ENCODE results near the gene KCNK13. TPM values are rescaled to one million over a fixed set of nuclear protein-coding genes. Genes with fewer than 3 reads are reported as not detected.
"Not testable (repeated sequence)": the region's sequence is repeated elsewhere in the genome, so short reads cannot be mapped to it uniquely, and the experiment has no call there.

Gene KCNK13
- total RNA-seq, 1 donor from 2014 or later: 0.62 TPM

DNA sequence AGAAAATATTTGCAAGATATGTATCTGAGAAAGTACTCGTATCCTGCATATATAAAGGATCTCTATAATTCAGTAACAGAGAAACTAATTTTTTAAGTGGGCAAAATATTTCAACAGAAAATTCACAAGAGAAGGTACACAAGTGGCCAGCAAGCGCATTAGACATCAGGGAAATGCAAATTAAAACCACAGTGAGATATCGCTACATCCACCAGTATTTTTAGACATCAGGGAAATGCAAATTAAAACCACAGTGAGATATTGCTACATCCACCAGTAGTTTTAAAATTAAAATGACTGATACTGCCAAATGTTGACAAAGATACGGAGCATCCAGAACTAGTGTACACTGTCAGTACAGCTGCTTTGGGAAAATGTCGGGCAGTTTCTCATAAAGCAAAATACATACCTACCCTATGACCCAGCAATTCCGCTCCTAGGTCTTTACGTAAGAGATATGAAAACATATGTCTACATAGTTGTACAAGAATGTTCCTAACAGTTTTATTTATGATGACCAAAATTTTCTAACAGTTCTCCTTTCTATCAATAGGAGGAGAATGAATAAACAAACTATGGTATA lies 2.8 kb upstream of the KCNK13 start:
- no peak for DNase-seq (ENCODE audit: low spot score)
- intact Hi-C loops (cut with DNase I): loop anchor here (10.0 kb wide), 1 partner anchor 84 kb away; no protein-coding TSS in a partner anchor

DNA sequence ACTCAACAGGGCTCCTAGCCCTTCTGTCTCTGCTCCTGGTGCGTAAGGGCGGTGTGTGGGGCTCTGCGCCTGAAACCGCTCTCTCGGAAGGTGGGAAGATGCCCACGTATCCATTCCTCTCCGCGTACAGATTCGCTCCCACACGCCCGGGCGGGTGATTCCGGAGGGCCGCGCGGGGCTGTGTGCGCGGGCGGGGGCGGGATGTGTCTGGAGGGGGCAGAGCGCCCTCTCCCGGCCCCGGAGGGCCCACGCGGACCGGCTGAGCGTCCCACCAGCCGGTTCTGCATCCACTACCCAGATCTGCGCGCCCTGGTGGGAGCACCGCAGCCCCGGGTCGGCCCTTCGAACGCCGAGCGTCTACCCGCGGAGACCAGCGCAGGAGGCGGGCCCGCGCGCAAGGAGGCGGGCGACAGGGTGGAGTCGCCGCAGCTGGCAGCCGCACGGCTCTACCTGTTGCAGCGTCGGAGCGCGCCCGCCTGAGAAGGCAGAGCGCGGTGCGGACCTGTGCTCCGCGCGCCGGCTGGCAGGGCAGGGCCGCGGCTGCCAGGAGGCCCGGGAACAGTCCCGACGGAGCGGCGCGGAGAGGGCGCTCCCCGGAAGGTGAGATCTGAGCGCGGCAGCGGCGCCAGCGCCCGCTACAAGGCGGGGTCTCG lies 1.4 kb upstream of the KCNK13 start:
- intact Hi-C loops (cut with DNase I): no loop called here

DNA sequence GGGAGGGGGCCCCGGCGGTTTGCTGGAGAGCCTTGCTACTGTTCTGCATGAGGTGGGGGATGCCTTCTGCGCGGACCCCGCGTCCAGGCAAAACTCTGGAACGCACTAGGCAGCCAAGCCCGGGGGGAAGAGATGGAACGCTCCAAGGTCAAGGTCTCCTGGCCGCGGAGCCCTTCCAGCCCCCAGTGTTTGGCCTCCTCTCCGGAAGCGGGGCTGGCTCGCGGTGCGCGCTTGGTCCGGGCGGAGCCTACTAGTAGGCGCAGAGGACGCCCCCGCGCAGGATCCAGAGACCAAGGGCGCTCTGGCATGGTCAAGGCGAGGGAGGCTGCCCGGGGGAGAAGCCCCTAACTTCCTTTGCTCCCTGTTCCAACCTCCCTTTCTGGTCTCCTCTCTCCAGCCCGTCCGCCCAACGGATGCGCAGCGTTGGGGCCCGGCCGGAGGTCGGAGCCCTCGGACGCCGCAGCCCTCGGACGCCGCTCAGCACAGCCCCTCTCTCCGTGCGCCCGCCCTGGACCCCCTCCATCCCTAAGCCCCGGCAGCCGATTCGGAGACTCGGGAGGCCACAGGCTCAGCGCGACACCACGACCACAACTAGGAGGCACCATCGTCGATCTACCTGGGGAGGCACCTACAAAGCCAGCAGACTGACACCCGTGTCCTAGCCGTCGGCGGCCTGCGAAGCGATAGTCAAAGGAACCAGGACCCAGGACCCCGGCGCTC lies 669 bp upstream of the KCNK13 start:
- no peak for DNase-seq (ENCODE audit: low spot score)

More for the DNA sequence above, 1.4 kb upstream of the KCNK13 start:
- DNase-seq (ENCODE audit: low spot score): no peak

DNA sequence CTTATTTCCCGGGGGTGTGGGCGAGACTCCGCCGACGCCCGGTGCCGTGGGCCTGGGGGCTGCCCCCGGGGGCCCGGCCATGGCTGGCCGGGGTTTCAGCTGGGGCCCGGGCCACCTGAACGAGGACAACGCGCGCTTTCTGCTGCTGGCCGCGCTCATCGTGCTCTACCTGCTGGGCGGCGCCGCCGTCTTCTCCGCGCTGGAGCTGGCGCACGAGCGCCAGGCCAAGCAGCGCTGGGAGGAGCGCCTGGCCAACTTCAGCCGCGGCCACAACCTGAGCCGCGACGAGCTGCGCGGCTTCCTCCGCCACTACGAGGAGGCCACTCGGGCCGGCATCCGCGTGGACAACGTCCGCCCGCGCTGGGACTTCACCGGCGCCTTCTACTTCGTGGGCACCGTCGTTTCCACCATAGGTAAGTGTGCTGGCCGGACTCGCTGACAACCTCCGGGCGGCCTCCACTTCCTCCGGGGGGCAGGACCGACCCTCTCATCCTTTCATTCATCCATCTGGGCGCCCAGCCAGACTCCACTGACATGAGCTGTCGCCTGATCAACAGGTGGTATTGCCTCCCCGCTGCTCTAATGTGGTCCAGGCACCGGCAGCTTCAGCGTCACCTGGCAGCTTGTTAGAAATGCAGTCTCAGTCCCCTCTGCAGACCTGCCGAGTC lies 467 bp downstream of the KCNK13 start:
- intact Hi-C loops (cut with DNase I): no loop called here
- no peak for DNase-seq (ENCODE audit: low spot score)

More for the DNA sequence above, 669 bp upstream of the KCNK13 start:
- intact Hi-C loops (cut with DNase I): no loop called here

DNA sequence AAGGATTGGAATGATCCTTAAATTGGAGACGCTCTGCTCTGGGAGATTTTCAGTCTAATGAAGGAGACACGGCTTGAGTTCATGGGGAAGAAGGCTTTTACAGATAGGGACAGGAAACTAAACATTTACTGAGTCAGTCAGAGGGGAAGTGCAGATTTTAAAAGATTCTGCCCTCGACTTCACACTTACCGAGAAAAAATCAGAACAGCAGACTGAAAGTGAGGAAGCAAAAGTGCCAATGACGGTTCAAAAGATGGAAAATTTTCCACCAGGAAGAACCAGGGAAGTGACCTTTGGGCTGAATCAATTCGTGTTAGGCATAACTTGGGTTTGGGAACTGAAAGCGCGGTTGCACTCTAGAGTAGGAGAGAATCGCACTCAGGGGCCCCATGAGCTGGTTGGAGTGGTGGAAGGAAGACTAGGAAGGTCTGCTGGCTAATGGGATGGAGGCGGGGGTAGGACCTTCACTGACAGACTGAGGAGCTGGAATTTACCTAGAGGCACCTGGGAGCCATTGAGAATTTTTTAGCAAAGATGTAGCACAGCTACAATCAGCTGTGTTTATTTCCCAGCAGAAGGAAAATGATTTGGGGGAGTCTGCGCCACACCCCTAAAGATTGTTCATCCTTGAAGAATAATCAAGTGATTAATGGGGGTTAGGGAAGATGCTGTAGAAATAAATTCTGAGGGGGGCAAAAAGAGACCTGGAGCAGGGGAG lies 1.2 kb downstream of the KCNK13 start:
- intact Hi-C loops (cut with DNase I): no loop called here
- no peak for DNase-seq (ENCODE audit: low spot score)

DNA sequence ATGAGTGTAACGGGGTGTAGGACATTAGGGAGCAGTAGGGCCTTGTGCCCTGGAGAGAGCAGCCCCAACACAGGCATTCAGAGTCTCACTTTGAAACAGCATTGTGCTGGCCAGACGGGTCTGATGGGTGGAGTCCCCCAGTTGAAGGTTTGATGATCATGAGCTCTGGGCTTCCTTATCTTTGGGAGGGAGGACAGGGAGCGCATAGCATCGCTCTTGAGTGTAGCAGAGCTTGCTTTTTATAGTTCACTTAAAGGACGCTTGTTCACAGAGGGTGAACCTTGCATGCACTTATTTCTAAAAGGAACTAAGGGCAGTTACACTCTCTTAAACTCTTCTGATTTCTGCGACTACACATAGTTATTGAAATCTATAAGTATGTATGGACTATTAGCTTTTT lies 10.6 kb downstream of the KCNK13 start:
- intact Hi-C loops (cut with DNase I): no loop called here
- no peak for DNase-seq (ENCODE audit: low spot score)

DNA sequence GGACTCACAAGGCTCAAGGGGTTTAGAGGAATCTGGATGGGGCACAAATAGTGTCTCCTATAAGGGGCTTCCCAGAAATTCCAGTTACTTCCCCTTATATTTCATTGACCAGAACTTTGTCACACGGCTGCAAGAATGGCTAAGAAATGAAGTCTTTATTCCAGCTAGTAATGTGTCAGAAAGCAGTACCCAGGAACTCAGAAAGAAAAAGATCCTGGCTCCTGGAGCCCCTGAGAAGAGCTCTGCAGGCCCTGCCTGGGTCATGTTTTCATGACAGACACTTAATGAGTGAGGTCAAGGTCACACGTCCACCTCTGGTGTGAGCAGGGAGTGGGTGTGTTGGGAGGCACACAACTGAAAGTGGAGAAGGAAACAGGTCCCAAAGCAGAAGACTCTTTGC lies 17.8 kb downstream of the KCNK13 start:
- no peak for DNase-seq (ENCODE audit: low spot score)
- intact Hi-C loops (cut with DNase I): no loop called here

DNA sequence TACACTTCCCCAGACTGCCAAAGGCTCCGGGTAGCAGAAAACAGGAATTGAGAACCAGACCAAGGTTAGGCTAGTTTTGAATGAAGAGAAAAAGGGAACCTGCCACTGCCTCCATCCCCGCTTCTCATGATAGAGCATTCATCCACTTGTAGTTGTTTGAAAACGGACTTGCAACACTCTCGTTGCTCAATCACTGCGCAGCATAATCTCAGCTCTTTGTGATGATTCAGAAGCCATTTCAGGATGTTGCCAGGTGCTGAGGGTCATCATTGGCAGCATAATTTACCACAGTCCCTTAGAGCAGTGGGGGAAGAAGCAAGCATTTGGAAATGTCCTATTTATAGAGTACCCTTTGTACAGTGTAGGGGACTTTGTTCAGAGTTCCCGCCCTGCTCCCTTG lies 25.6 kb downstream of the KCNK13 start:
- intact Hi-C loops (cut with DNase I): no loop called here
- DNase-seq (ENCODE audit: low spot score): no peak

DNA sequence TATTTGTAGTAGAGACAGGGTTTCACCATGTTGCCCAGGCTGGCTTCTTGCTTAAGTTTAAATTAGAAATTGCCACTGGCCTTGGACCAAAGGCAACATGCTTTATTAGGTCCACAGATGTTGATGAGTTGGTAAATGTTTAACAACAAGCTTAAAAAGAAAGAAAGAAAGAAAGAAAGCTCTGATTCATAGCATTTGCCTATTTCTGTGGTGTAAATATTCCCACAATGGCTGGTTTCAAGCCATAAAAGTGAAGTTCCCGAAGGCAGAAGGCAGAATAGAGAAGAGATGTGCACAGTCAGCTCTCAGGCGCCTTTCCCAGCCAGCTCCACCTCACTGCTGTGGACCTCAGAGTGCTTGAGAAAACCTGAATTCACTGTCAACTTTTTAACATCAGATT lies 26.4 kb downstream of the KCNK13 start:
- DNase-seq (ENCODE audit: low spot score): no peak
- intact Hi-C loops (cut with DNase I): no loop called here

DNA sequence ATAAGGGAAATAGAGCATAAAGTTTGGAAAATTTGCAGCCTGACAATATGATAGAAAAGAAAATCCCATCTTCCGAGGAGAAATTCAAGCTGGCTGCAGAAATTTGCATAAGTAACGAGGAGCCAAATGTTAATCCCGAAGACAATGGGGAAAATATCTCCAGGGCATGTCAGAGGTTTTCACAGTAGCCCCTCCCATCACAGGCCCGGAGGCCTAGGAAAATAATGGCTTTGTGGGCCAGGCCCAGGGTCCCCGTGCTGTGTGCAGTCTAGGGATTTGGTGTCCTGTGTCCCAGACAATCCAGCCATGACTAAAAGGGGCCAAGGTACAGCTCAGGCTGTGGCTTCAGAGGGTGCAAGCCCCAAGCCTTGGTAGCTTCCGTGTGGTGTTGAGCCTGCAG lies 27.7 kb downstream of the KCNK13 start:
- intact Hi-C loops (cut with DNase I); DNase-seq (ENCODE audit: low spot score): not testable (repeated sequence)

DNA sequence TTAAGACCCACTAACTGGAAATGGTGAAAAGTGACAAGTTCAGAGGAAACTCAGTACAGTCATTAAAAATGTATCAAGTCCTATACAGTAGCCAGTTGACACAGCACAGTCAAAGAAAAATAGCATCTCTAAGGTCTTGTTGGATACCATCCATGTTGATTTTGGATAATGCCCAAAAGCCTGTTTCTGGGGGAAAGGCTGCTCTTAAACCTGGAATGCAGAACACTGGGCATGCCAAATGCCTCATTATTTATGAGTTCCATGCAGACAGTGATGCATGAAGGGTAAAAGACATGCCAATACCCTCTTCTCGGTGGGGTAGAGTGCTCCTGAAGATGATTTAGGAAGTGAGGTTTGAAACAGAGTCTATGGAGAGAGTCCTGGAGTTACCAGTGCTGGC lies 29.6 kb downstream of the KCNK13 start:
- DNase-seq (ENCODE audit: low spot score): no peak
- intact Hi-C loops (cut with DNase I): no loop called here

DNA sequence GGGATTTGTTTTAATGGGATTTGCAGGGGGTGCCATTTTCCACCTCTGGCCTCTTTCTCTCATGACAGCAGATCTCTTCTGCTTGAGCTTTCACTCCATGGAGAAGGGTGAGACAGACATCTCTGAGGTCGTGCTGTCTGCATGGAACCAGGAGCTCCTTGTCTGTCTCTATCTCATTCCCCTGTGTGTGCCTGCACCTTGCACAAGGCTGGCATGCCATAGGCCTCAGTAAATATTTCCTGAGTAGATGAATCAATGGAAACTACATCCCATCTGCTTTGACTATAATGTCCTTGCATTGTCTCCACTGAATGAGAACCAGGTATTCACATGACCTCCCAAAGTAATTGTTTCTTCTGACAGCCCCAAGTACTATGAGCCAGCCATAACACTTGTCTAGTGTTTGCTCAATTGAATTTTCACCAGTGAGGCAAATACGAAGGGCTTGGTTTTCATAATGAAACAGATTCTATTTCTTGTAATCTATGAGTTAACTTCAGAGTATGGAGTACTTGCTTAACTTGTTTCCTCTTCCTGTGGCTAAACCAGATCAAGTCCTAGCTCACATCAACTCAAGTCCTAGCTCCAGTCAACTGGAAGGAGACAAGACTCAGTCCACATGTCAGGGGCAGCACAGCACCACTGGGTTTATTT lies 32.3 kb downstream of the KCNK13 start:
- intact Hi-C loops (cut with DNase I): no loop called here

DNA sequence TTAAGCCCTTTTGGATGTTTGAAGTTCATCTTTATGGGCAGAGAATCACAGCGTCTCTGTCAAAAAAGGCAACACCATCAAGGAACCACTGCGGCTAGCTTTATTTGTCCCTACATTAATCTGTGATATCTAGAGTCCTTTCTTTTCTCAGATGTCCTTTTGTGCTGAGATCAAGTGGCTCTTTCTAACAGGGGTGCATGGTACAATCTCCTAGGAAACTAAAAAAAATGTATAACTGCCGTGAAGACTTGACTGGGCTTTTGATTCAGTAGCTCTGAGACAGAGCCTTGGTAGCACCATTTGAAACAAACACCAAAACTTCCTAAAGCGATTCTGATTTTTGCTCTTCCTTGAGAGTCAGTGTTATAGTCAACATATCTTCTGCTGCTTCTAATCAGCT lies 33.3 kb downstream of the KCNK13 start:
- intact Hi-C loops (cut with DNase I): no loop called here

More for the DNA sequence above, 32.3 kb downstream of the KCNK13 start:
- DNase-seq (ENCODE audit: low spot score): no peak

DNA sequence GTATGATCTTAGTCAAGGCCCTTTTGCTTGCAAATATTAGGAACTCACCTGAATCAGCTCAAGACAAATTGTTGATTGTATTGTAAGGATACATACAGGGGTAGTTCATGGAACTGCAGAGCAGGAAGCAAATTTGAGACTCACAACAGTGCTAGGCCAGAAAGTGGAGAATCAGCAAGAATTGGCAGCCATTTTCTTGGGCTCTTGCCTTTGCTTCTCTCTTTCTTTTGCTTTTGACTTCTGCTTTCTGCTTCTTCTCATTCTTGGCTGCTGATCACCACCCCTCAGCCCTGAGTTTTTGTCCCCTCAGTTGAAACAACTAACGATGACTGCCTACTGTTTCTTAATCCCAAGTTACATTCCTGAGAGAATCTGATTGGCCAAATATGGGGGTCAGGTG lies 34.8 kb downstream of the KCNK13 start:
- no peak for DNase-seq (ENCODE audit: low spot score)

More for the DNA sequence above, 33.3 kb downstream of the KCNK13 start:
- DNase-seq (ENCODE audit: low spot score): no peak

DNA sequence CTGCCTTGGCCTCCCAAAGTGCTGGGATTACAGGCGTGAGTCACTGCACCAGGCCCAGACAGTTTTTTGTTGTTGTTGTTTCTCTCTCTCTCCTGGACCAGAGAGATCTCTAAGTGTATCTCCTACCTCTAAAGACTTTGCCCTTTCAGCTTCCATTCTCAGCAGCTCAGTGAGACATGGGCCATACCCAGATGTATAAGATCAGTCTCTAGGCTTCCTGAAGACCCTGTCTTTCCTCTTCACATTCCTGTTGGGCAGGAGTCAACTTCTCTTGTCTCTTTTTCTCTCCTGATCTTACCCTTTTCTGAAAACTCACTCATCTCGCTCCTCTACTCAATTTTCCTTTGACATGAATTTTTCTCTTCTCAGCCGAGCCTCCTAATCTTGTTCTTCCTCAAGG lies 42.0 kb downstream of the KCNK13 start:
- intact Hi-C loops (cut with DNase I): no loop called here
- DNase-seq (ENCODE audit: low spot score): no peak

More for the DNA sequence above, 34.8 kb downstream of the KCNK13 start:
- intact Hi-C loops (cut with DNase I): no loop called here

DNA sequence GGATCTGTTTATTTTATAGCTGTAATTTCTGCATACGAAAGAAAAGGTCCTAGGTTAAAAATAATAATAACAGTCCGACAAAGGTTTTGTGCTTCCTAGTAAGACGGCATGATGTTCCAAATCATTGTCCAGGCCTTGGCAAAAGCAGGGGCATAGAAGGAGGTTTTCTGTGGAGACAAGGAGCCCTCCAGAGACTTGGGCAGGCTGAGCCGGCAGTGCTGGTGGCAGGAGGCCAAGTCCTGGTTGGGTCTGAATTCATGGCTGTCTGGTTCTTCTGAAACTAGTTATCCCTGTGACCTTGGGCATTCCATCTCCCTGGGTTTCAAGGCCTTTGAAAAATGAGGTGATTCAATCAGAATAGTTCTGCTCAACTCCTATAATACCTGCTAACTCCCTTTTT lies 44.0 kb downstream of the KCNK13 start:
- intact Hi-C loops (cut with DNase I): no loop called here
- DNase-seq (ENCODE audit: low spot score): no peak

DNA sequence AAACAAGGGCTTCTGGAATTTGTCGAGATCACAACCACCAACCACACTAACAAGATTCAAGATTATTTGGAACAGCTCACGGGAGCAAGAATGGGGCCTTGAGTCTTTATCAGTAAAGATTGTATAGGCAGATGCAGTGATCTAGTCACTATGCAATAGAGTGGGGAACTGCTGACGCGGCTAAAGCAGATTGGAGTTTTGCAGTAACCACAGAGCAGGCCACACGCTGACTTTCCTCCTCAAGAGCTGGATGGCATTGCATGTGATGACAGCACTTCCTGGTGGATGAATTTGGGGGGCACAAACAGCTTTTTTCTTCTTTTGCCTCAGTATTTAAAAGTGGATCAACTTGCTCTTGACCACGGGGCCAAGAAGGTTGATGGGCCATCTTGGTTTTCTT lies 46.0 kb downstream of the KCNK13 start:
- intact Hi-C loops (cut with DNase I): no loop called here

DNA sequence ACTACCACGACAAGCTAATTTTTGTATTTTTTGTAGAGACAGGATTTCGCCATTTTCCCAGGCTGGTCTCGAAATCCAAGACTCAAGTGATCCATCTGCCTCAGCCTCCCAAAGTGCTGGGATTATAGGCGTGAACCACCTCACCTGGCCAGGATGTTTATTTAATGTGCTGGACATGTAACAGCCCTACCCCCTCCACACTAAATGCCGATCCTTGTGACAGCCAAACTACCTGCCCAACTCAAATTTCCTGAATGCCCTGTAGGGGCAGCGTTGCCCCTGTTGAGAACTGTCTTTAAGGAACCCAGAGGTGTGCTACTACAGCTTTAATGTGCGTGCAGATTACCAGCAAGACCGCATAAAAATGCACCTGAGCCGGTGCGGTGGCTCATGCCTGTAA lies 48.1 kb downstream of the KCNK13 start:
- intact Hi-C loops (cut with DNase I): no loop called here
- DNase-seq (ENCODE audit: low spot score): no peak

More for the DNA sequence above, 46.0 kb downstream of the KCNK13 start:
- no peak for DNase-seq (ENCODE audit: low spot score)

DNA sequence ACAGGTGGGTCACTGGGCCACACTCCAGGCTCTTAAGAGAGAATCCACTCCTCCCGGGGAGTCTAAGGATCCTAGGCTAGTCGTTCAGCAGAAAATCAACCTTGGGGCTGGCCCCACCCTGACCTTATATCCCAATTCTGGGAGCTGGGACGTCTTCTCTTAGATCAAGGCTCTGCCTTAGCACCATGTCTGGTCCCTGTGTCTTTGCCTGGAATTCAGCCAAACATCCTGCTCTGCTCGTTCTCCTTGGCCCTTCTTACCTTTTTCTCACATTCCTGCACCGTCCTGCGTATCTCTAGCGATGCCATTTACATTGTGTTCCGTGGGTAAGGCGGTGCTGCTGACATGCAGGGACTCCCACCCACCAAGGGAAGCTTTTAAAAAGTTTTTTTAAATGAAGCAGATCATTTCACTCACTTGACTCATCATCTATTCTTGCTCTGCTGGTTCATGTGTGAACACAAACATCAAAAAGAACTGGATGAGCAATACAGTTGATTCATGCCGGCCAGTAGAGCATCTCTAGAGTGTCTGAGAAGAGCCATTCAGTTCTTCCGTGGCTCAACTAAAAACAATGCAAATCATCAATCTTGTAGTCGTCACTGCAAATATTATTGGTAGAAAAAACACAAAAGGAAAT lies 50.2 kb downstream of the KCNK13 start:
- no peak for DNase-seq (ENCODE audit: low spot score)
- intact Hi-C loops (cut with DNase I): no loop called here

Measured in cardiac septum (tissue), 1 donor.